ENCODE results near the gene RFTN1.

The RFTN1 gene

GRCh38 chr3:16380421-16380820 lies 133.1 kb downstream of the RFTN1 start:
- no peak for DNase-seq (ENCODE audit: low read depth in 2 of 2)

GRCh38 chr3:16379838-16380237 lies 133.7 kb downstream of the RFTN1 start:
- DNase-seq (ENCODE audit: low read depth in 2 of 2): no peak

GRCh38 chr3:16378920-16379319 lies 134.6 kb downstream of the RFTN1 start:
- DNase-seq (ENCODE audit: low read depth in 2 of 2): no peak

GRCh38 chr3:16378415-16378814 lies 135.1 kb downstream of the RFTN1 start:
- no peak for DNase-seq (ENCODE audit: low read depth in 2 of 2)

GRCh38 chr3:16377847-16378302 lies 135.6 kb downstream of the RFTN1 start:
- DNase-seq (ENCODE audit: low read depth in 2 of 2): no peak

- no peak for DNase-seq (ENCODE audit: low read depth in 2 of 2)
Observed at GRCh38 chr3:16377196-16377595, 136.3 kb downstream of the RFTN1 start.

GRCh38 chr3:16375891-16376290 lies 137.6 kb downstream of the RFTN1 start:
- DNase-seq (ENCODE audit: low read depth in 2 of 2): no peak

- no peak for DNase-seq (ENCODE audit: low read depth in 2 of 2)
Observed at GRCh38 chr3:16374935-16375245, 138.6 kb downstream of the RFTN1 start.

GRCh38 chr3:16374047-16374934 lies 139.2 kb downstream of the RFTN1 start:
- no peak for DNase-seq (ENCODE audit: low read depth in 2 of 2)

GRCh38 chr3:16373341-16373946 lies 140.1 kb downstream of the RFTN1 start:
- DNase-seq (ENCODE audit: low read depth in 2 of 2): no peak

GRCh38 chr3:16372362-16373292 lies 140.9 kb downstream of the RFTN1 start:
- no peak for DNase-seq (ENCODE audit: low read depth in 2 of 2)

GRCh38 chr3:16370872-16371740 lies 142.4 kb downstream of the RFTN1 start:
- DNase-seq (ENCODE audit: low read depth in 2 of 2): no peak

- DNase-seq (ENCODE audit: low read depth in 2 of 2): no peak
Observed at GRCh38 chr3:16370503-16370871, 143.0 kb downstream of the RFTN1 start.

- no peak for DNase-seq (ENCODE audit: low read depth in 2 of 2)
Observed at GRCh38 chr3:16369885-16370284, 143.6 kb downstream of the RFTN1 start.

GRCh38 chr3:16369276-16369675 lies 144.2 kb downstream of the RFTN1 start:
- no peak for DNase-seq (ENCODE audit: low read depth in 2 of 2)

- DNase-seq (ENCODE audit: low read depth in 2 of 2): no peak
Observed at GRCh38 chr3:16366581-16366980, 146.9 kb downstream of the RFTN1 start.

- no peak for DNase-seq (ENCODE audit: low read depth in 2 of 2)
Observed at GRCh38 chr3:16365491-16366128, 147.9 kb downstream of the RFTN1 start.

- DNase-seq (ENCODE audit: low read depth in 2 of 2): no peak
Observed at GRCh38 chr3:16364963-16365362, 148.5 kb downstream of the RFTN1 start.

- DNase-seq (ENCODE audit: low read depth in 2 of 2): no peak
Observed at GRCh38 chr3:16364323-16364722, 149.2 kb downstream of the RFTN1 start.

GRCh38 chr3:16363636-16364035 lies 149.9 kb downstream of the RFTN1 start:
- DNase-seq (ENCODE audit: low read depth in 2 of 2): no peak

GRCh38 chr3:16362770-16363169 lies 150.7 kb downstream of the RFTN1 start:
- DNase-seq (ENCODE audit: low read depth in 2 of 2): no peak

Data from stimulated activated CD4-positive, alpha-beta T cell treated with anti-CD3 and anti-CD28 coated beads, Interleukin-1b, Interleukin-23, amount 100 ng/mL, for 1 hour (primary cell).